ENCODE data around the gene MCMBP. TPM values are rescaled to one million over a fixed set of nuclear protein-coding genes. Genes with fewer than 3 reads are reported as not detected.
"Not testable (repeated sequence)": the region's sequence is repeated elsewhere in the genome, so short reads cannot be mapped to it uniquely, and the experiment has no call there.

Gene MCMBP
- 10 to 100 TPM; 59.6 to 69.3 (median 66.7) TPM for polyA plus RNA-seq (ENCODE audit: insufficient read length in 4 of 4)

- no peak for DNase-seq (ENCODE audit: low read depth in 4 of 4, low spot score in 3 of 4)
Observed at GRCh38 chr10:119872610-119872859, at the start of gene MCMBP. Gene MCMBP (minus strand): TSS chr10:119872843. CDS start chr10:119872584, 259 bp downstream.

GRCh38 chr10:119919826-119920225 lies 47.2 kb upstream of the MCMBP start:
- DNase-seq (ENCODE audit: low read depth in 4 of 4, low spot score in 3 of 4): no peak

GRCh38 chr10:119919271-119919670 lies 46.6 kb upstream of the MCMBP start:
- DNase-seq (ENCODE audit: low read depth in 4 of 4, low spot score in 3 of 4): no peak

- no peak for DNase-seq (ENCODE audit: low read depth in 4 of 4, low spot score in 3 of 4)
Observed at GRCh38 chr10:119917777-119918176, 45.1 kb upstream of the MCMBP start.

- DNase-seq (ENCODE audit: low read depth in 4 of 4, low spot score in 3 of 4): no peak
Observed at GRCh38 chr10:119910689-119911088, 38.0 kb upstream of the MCMBP start.

GRCh38 chr10:119908166-119908565 lies 35.5 kb upstream of the MCMBP start:
- DNase-seq (ENCODE audit: low read depth in 4 of 4, low spot score in 3 of 4): no peak

- not testable (repeated sequence) for DNase-seq (ENCODE audit: low read depth in 4 of 4, low spot score in 3 of 4)
Observed at GRCh38 chr10:119907695-119908094, 35.1 kb upstream of the MCMBP start.

GRCh38 chr10:119903946-119904666 lies 31.5 kb upstream of the MCMBP start:
- no peak for DNase-seq (ENCODE audit: low read depth in 4 of 4, low spot score in 3 of 4)

- no peak for DNase-seq (ENCODE audit: low read depth in 4 of 4, low spot score in 3 of 4)
Observed at GRCh38 chr10:119898577-119898976, 25.9 kb upstream of the MCMBP start.

- peak in 1 of 4 donors; percentile 33 for DNase-seq (ENCODE audit: low read depth in 4 of 4, low spot score in 3 of 4)
Observed at GRCh38 chr10:119896937-119897770, 24.5 kb upstream of the MCMBP start.

- DNase-seq (ENCODE audit: low read depth in 4 of 4, low spot score in 3 of 4): no peak
Observed at GRCh38 chr10:119896061-119896655, 23.5 kb upstream of the MCMBP start.

- DNase-seq (ENCODE audit: low read depth in 4 of 4, low spot score in 3 of 4): no peak
Observed at GRCh38 chr10:119893845-119894427, 21.3 kb upstream of the MCMBP start.

GRCh38 chr10:119893074-119893473 lies 20.4 kb upstream of the MCMBP start:
- no peak for DNase-seq (ENCODE audit: low read depth in 4 of 4, low spot score in 3 of 4)

GRCh38 chr10:119892188-119893065 lies 19.8 kb upstream of the MCMBP start, which contains the start of gene SEC23IP:
Gene SEC23IP (plus strand): TSS chr10:119892730. CDS start chr10:119892783, 53 bp downstream.
- DNase-seq (ENCODE audit: low read depth in 4 of 4, low spot score in 3 of 4): peak; percentile 84 to 92 (median 91)

- DNase-seq (ENCODE audit: low read depth in 4 of 4, low spot score in 3 of 4): not testable (repeated sequence)
Observed at GRCh38 chr10:119891849-119892187, 19.2 kb upstream of the MCMBP start.

- not testable (repeated sequence) for DNase-seq (ENCODE audit: low read depth in 4 of 4, low spot score in 3 of 4)
Observed at GRCh38 chr10:119890307-119890706, 17.7 kb upstream of the MCMBP start.

- not testable (repeated sequence) for DNase-seq (ENCODE audit: low read depth in 4 of 4, low spot score in 3 of 4)
Observed at GRCh38 chr10:119889201-119889600, 16.6 kb upstream of the MCMBP start.

- not testable (repeated sequence) for DNase-seq (ENCODE audit: low read depth in 4 of 4, low spot score in 3 of 4)
Observed at GRCh38 chr10:119888715-119889114, 16.1 kb upstream of the MCMBP start.

GRCh38 chr10:119886070-119886469 lies 13.4 kb upstream of the MCMBP start:
- not testable (repeated sequence) for DNase-seq (ENCODE audit: low read depth in 4 of 4, low spot score in 3 of 4)

All from right renal pelvis (tissue), 4 donors.